ENCODE results near the gene ESYT3. TPM values are rescaled to one million over a fixed set of nuclear protein-coding genes. Genes with fewer than 3 reads are reported as not detected.
"Not testable (repeated sequence)": the region's sequence is repeated elsewhere in the genome, so short reads cannot be mapped to it uniquely, and the experiment has no call there.

Gene ESYT3
- total RNA-seq, 1 donor from 2014 or later = 0.29 TPM

- intact Hi-C loops (cut with micrococcal nuclease) = not testable (repeated sequence)
These were observed 50.3 kb downstream of the ESYT3 start for GRCh38 chr3:138484672-138485071.

- intact Hi-C loops (cut with micrococcal nuclease) = not testable (repeated sequence)
These were observed 52.2 kb downstream of the ESYT3 start for GRCh38 chr3:138486580-138486979.

- intact Hi-C loops (cut with micrococcal nuclease) = no loop called here
These were observed 57.6 kb downstream of the ESYT3 start for GRCh38 chr3:138491971-138492370.

GRCh38 chr3:138492980-138493675 lies 58.7 kb downstream of the ESYT3 start:
- intact Hi-C loops (cut with micrococcal nuclease) = no loop called here

GRCh38 chr3:138493804-138494606 lies 59.6 kb downstream of the ESYT3 start:
- intact Hi-C loops (cut with micrococcal nuclease) = no loop called here

- intact Hi-C loops (cut with micrococcal nuclease) = no loop called here
These were observed 60.2 kb downstream of the ESYT3 start for GRCh38 chr3:138494607-138494929.

GRCh38 chr3:138495638-138496037 lies 61.2 kb downstream of the ESYT3 start:
- intact Hi-C loops (cut with micrococcal nuclease) = not testable (repeated sequence)

- intact Hi-C loops (cut with micrococcal nuclease) = no loop called here
These were observed 62.0 kb downstream of the ESYT3 start for GRCh38 chr3:138496436-138496835.

- intact Hi-C loops (cut with micrococcal nuclease) = no loop called here
These were observed 62.6 kb downstream of the ESYT3 start for GRCh38 chr3:138497021-138497420.

GRCh38 chr3:138497851-138498250 lies 63.4 kb downstream of the ESYT3 start:
- intact Hi-C loops (cut with micrococcal nuclease) = no loop called here

GRCh38 chr3:138498991-138499390 lies 64.6 kb downstream of the ESYT3 start:
- intact Hi-C loops (cut with micrococcal nuclease) = no loop called here

- intact Hi-C loops (cut with micrococcal nuclease) = no loop called here
These were observed 73.1 kb downstream of the ESYT3 start for GRCh38 chr3:138507524-138507923.

GRCh38 chr3:138509586-138509985 lies 75.2 kb downstream of the ESYT3 start:
- intact Hi-C loops (cut with micrococcal nuclease) = no loop called here

- intact Hi-C loops (cut with micrococcal nuclease) = loop anchor here (5.0 kb wide), 1 partner anchor 75 kb away; no protein-coding TSS in a partner anchor
These were observed 77.5 kb downstream of the ESYT3 start for GRCh38 chr3:138511945-138512344.

GRCh38 chr3:138513090-138513843 lies 78.9 kb downstream of the ESYT3 start:
- intact Hi-C loops (cut with micrococcal nuclease) = loop anchor here (1.0 to 5.0 kb wide), 4 partner anchors 59 to 184 kb away; partner anchors contain the start of genes CEP70 and NME9

- intact Hi-C loops (cut with micrococcal nuclease) = not testable (repeated sequence)
These were observed 87.0 kb downstream of the ESYT3 start for GRCh38 chr3:138521445-138521844.

Other genes with a start within 250 kb of the ESYT3 start
- 45.5 and 57.3 TPM in 2 replicates for gene ARMC8, start 247.3 kb upstream of the ESYT3 start, total RNA-seq
- 0.71 TPM in 1 of 2 replicates, not detected in the other for gene NME9, start 104.8 kb upstream of the ESYT3 start, total RNA-seq
- not detected in 2 replicates for gene MRAS, start 86.0 kb upstream of the ESYT3 start, total RNA-seq
- gene CEP70, start 159.6 kb downstream of the ESYT3 start, total RNA-seq = 6.5 and 7.4 TPM in 2 replicates
- gene FAIM, start 174.2 kb downstream of the ESYT3 start, total RNA-seq = 1.7 and 2.0 TPM in 2 replicates

Measured in T-helper 1 cell treated with Interleukin-12 subunit alpha and Interleukin-12 subunit beta and Interleukin-4 antibody, amounts not matched to agents 30 ng/mL and 1 ng/mL, for 36 hours (primary cell).